CD4-positive, alpha-beta T cell treated with Interferon alpha-2 for 1 hour (primary cell): ENCODE measurements around the gene GUSB.

Experiments used
- DNase-seq, 2 donors: peaks; one replicate each; pipeline ENCODE4 v3.0.0-alpha.2; 2020 to 2022

The GUSB gene

GRCh38 chr7:65927489-65928448, 54.2 kb downstream of the GUSB start:
- no peak for DNase-seq

GRCh38 chr7:65926588-65926987, 55.4 kb downstream of the GUSB start:
- no peak for DNase-seq

DNA sequence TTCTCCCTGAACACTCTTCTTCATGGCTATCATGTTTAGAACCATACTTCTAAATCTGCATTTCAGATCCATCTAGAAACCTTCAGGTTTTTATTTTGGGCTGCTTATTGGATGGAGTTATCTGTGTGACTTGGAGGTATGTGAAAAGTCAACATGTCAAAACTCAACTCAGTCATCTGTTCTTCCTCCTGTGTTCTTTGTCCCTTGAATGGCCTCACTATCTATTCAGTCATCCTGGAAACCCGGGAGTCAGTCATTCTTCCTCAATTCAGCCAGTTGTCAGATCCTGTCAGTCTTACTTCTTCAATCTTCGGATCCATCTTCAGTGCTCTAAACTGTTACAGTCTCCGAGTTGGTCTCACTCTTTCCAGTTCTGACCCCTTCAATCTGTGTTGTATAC, 57.0 kb downstream of the GUSB start:
- DNase-seq, result no peak

DNA sequence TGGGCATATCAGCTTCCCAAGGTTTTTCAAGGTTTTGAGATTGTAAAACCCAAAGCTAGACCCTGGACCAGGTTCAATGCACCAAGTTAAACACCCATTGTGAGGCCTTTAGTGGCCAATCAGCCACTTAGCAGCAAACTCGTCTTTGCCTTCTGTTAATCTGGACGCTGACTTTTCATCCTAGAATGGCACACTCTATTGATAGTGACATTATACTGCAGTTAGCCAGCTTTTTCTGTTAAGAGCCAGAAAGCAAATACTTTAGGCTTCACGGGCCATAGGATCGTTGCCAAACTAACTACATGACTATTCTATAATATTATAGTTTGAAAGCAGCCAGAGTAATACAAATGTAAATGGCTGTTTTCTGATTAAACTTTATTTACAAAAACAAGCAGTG, 57.8 kb downstream of the GUSB start:
- no peak for DNase-seq

DNA sequence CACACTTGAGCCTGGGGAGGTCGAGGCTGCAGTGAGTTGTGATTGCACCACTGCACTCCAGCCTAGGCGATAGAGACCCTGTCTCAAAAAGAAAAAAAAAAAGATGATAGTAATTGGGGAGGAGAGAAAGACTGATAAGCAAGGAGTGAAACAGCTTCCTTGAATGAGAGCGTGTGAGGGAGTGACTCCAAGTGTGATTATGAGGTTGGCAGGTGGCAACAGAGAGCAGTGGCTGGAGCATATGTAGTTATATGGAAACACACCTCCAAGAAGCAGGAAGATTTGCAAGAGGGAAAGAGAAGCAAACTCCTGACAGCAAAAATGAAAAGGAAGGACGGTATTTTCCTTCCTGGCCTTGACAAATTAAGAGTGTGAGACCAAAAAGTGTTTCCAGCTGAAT, 58.7 kb downstream of the GUSB start:
- no peak for DNase-seq

DNA sequence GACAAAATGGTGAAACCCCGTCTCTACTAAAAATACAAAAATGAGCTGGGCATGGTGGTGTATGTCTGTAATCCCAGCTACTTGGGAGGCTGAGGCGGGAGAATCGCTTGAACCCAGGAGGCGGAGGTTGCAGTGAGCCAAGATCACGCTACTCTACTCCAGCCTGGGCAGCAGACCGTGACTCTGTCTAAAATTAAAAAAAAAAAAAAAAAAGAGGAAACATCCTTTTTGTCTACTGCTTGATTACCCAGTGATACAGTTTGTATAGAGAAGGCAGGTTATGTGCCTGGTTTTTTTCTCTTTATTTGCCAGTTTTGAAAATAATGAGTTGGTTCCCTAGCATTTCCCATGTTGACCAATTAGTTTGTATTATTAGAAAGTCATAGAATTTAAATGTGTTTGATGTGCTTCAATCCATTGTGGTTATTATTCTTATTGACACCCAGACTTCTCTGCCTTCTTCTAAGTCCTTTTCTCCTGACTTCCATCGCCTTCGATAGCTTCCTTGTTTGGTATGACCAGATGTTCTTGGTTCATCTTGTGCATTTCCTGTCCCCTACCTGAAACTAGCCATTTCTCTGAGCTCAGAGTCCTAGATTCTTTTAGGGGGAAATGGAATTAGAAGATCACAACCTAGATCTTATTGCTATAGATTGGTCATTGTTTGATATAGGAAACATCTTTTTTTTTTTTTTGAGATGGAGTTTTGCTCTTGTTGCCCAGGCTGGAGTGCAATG, 65.9 kb downstream of the GUSB start:
- no peak for DNase-seq

- no peak for DNase-seq
Measured at GRCh38 chr7:65912237-65912636, 69.8 kb downstream of the GUSB start.
